HG03066 (cell line): ENCODE measurements around the gene THRAP3.
A peak's percentile ranks its signal among the peaks of the same experiment; 100 is the strongest.

Experiments used
- ATAC-seq: cut with Tn5 transposase; IDR thresholded peaks from one replicate; pipeline ENCODE4 v1.9.1; 2021; ENCODE audit warnings: low read depth; ENCODE audit not compliant: unreplicated experiment

Gene THRAP3

DNA sequence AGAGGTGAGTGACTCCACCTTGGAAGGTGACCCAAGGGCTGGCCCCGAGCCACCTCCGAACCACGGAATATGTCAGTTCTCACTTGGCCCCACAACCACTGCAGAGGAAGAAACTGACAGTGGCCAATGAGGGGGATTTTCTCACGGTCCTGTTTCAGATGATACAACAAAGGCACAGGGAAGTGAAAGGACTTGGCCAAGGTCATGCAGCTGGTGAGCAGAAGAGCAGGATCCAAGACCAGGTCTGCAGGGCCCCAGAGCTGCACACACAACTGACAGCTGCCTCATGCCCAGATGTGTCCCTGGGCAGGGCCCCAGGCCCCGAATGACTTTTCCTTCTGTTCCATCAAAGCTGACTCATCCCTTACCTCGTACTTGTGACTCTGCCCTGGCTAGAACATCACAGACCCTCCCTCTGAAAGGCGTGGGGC is 125.0 kb downstream of the THRAP3 start:
- ATAC-seq: peak; percentile 57

- ATAC-seq: no peak
Measured at GRCh38 chr1:36349839-36350238, 125.6 kb downstream of the THRAP3 start.

DNA sequence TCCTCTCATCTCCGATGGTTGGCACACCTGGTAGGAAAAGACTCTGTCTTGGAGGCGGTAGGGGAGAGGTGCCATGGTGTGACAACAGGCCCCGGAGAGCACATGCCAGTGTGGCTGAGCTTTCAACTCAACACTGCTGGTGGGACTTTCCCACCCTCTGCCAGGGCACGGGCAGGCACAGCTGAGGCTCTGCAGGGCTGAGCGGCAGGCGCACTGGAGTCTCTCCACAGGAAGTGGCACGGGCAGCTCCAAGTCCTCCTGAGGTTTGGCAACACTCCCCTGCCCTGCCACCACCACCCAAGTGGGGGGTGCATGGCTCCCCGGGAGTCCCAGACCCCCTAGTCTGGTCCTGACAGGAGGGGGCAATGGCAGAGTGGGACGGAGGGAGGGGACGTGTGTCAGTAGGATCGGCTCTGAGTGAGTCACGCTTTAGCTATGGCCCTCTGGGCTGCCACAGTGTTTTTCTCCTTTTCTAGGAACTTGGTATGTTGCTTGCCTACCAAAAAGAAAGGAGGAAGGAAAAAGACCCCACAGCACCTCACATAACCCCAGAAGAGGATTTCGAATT is 126.5 kb downstream of the THRAP3 start:
- no peak for ATAC-seq

DNA sequence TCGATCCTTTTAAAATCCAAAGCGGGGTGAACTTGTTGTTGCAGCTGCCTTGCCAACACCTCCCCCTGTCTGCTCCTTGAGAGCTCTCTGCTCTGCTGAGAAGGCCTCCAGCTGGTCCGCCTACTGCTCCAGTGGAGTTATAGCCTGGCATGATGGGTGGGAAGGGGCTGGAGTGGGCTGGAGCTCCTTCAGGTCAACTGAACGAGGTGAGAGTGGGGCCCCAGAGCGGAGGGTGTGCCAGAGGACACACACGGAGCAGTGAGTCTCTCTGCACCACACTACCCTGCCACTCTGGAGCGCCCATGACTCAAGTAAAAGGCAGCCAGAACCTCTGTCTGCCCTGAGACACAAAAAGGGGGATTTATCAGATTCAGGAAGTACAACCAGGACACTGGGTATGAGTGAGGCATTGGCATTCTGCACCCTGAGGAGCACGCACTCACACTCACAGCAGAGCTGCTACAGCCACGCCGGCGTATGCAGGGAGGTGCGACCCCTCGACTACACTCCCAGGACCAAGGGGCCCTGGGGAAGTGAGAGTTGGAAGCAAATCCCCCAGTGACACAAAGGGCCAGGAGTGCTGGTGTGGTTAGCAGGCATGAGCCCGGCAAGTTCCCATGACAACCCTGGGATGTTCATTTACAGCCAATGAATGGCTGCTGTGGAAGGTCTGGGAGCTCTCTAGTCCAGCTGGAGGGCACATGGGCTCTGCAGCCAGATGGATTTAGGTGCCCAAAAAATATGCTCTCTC is 127.2 kb downstream of the THRAP3 start:
- ATAC-seq: no peak

DNA sequence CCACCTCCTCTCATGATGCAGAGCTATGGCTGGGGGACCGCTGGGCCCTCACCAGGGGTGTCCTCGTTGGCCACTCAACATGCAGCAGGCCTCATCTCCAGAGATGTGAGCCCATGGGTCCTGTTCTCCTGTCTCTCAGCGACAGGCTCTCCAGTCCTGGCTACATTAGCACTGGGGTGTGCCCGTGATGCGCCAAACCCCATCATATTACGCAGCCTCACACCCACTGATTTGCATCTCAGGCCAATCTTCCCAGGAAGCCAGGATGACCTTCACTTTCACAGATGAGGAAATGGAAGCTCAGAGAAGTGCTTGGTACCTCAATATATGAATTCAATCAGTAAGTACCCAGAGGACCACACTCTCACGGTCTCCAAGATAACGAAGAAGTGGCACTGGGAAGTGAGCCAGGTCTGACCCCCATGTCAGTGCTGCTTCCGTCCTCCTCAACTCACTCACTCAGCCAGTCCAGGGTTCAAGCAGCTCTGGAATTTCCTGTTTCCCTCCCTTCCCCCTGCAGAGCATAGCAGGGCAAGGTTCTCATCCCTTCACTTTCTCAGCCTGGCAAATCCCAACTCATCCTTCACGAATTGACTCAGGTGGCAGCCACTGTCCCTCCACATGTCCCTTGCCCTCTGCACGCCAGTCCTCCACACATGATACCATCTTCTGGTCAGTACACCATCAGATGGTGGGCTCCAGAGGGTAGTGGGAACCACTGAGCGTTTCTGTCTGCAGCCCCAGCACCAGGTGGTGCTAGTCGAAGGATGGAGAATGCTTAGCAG is 128.1 kb downstream of the THRAP3 start:
- ATAC-seq: no peak

DNA sequence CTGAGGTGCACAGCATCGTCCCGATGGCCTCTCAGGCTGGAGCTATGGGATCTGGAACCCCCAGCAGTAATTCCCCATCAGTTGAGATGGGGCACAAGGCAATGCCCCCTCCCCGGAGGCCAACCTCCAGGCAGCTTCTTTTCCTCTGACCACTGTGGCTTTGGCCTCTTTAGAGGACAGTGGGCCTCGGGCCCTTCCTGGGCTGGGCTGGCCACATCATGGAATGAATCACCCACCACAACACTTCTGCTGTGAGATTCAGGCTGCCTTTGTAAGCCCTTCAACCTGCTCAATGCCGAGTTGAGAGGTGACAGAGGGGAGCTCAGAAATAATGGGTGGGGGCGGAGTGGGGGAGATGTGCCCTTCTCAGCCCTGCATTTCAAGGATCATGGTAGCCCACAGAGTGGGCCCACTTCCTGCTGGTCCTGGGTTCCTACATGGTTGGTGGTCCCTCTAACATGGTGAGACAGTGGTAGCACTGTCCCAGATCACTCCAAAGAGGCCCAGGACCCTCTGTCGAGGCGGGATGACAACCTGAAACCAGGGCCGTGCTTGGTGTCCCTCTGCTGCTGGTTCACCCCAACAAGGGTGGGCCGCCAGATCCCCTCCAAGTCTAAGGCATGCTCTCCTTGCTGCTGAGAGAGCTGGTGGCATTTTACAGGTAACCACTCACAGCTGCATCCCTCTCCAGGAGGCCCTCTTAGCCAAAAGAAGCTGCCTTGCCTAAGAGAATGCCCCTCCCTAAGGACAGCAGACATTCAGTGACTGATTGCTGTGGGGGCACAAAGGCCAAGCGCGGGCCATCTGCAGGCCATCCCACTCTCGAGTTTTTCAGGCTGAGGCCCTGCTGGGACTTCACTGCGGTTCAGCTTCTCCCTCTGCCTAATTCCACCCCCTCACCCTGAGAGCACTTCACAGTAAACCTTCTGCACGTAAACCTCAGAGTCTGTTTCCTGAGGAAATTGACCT is 129.0 kb downstream of the THRAP3 start:
- ATAC-seq: no peak

GRCh38 chr1:36354486-36354885 is 130.2 kb downstream of the THRAP3 start:
- ATAC-seq: no peak
